ENCODE results near the gene FXYD7. TPM values are rescaled to one million over a fixed set of nuclear protein-coding genes. Genes with fewer than 3 reads are reported as not detected.

FXYD7 gene
- total and polyA plus RNA-seq, 9 donors: 0.30 to 2.8 (median 0.80) TPM; not detected in 2

DNA sequence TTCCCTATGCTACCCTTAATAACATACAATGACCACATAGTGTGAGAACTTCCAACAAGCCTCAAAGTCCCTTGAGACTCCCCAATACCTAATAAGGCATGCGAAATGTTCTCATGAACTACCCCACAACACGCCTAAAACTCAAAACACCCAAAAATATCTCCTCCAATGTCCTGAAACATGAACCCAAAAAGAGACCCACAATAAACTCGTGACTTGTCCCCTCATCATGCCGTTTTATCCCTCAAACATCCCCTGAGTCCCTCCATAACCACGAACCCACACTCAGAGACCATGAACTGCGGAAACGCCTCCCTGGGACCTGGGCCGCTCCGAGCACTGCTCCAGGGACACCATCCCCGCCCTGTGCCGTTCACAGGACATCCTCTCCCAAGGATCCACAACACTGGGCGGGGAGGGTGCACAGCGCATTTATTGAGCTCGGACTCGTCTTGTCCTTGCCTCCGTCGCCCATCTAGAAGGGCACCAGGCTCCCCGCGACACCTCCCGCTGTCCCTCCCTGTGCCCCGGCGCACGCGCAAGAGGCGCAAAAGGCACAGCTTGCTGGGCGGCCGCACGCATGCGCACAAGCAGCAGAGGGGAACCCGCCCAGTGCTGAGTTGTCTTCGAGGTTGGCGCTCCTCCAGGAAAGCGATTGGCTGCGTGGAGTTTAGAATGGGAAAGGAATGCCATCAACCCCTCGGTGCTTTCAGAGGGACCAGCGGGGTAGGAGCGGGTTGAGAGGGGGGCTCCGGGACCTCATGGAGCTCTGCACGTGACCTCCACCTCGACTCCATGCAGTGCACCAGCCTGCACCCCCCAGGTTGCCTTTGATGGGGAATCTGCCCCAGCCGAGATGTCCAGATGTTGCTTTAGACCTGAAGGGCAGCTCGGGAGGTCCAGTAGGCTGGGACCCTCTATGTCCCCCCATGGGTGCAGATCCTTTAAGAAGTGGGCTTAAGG, 18.7 kb upstream of the FXYD7 start:
- intact Hi-C loops (cut with DNase I): loop anchor here in 1 of 4 donors (2.0 kb wide), 1 partner anchor 14 kb away; the partner anchor contains the start of gene FXYD1
- Histone ChIP-seq H3K4me3 (peak overlapping the region; percentile 56), H3K27me3 (no peaks in the 10 kb centered on the region), H3K27ac (peak overlapping the region in 1 of 2 donors; percentile 65), H3K9me3 (no peaks in the 10 kb centered on the region), H3K36me3 (no peaks in the 10 kb centered on the region), H3K4me1 (ENCODE audit: insufficient read depth) (peaks cover 4% of the 10 kb centered on the region)
- WGBS, 3 donors: 3 to 6% (median 3%) methylated on average over 41 to 42 of the region's 42 CpGs
- peak; percentile 93 to 98 (median 94) for DNase-seq
- no peak for TF ChIP-seq CTCF (IDR thresholded peaks at IDR 0.05)
- peak; percentile 92 for TF ChIP-seq POLR2A (IDR thresholded peaks at IDR 0.05)

DNA sequence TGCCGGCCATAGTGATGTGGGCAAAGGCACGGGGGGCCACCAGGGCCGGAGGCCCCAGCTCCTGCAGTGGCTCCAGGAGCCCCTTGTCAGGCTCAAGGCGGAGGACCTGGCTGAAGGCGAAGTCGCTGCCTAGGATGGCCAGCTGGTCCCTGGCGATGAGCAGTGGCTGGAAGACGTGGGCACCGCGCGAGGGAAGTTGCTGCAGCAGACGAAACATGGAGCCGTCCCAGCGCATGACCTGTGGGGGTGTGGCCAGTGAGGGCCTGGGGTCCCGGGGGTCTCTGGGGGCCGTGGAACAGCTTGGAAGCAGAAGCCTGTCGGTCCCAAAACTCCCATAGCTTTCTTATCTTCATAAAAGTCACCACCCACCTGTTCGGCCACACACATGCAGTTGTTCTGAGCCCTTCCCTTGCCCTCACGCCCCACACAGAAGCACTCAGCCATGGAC, 17.8 kb upstream of the FXYD7 start:
- no peak for TF ChIP-seq CTCF (IDR thresholded peaks at IDR 0.05)
- no peak for TF ChIP-seq EP300 (IDR thresholded peaks at IDR 0.05)
- no peak for TF ChIP-seq POLR2A (IDR thresholded peaks at IDR 0.05)
- intact Hi-C loops (cut with DNase I): loop anchor here in 1 of 4 donors (2.0 kb wide), 1 partner anchor 14 kb away; the partner anchor contains the start of gene FXYD1
- Histone ChIP-seq H3K4me3 (no peak overlapping the region), H3K9me3 (no peaks in the 10 kb centered on the region), H3K36me3 (no peaks in the 10 kb centered on the region), H3K27me3 (no peaks in the 10 kb centered on the region), H3K27ac (no peak overlapping the region), H3K4me1 (ENCODE audit: insufficient read depth) (peaks cover 4% of the 10 kb centered on the region)
- DNase-seq: no peak
- WGBS, 3 donors: 81 to 83% (median 82%) methylated on average over 19 of the region's 19 CpGs

- Histone ChIP-seq H3K4me3 (no peak overlapping the region), H3K9me3 (no peaks in the 10 kb centered on the region), H3K4me1 (ENCODE audit: insufficient read depth) (peaks cover 4% of the 10 kb centered on the region), H3K27me3 (no peaks in the 10 kb centered on the region), H3K36me3 (no peaks in the 10 kb centered on the region), H3K27ac (no peak overlapping the region)
- WGBS, 3 donors: 87 to 89% (median 88%) methylated on average over 22 to 35 of the region's 35 CpGs
- TF ChIP-seq POLR2A (IDR thresholded peaks at IDR 0.05) (no peak), EP300 (IDR thresholded peaks at IDR 0.05) (no peak)
- intact Hi-C loops (cut with DNase I): loop anchor here in 1 of 4 donors (2.0 kb wide), 1 partner anchor 13 kb away; the partner anchor contains the start of gene FXYD1
- DNase-seq: no peak
Observed at GRCh38 chr19:35125749-35126623, 17.1 kb upstream of the FXYD7 start.

DNA sequence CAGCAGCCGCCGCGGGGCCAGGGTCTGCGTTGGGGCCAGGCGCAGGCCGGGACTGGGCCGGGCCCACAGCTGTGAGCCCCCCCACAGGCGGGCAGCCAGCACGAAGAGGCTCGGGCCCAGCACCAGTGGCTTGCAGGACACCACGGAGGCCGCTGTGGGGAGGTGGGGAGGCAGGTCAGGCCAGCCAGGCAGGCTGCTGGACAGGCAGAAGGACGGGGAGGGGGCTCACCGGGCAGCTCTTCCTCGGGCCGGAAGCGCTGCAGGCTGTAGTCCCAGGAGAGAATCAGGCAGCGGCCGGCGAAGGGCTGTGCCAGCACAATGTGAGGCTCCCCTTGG, 16.5 kb upstream of the FXYD7 start:
- Histone ChIP-seq H3K9me3 (no peaks in the 10 kb centered on the region), H3K27me3 (no peaks in the 10 kb centered on the region), H3K4me3 (no peak overlapping the region), H3K36me3 (no peaks in the 10 kb centered on the region), H3K4me1 (ENCODE audit: insufficient read depth) (peaks cover 4% of the 10 kb centered on the region), H3K27ac (no peak overlapping the region)
- no peak for TF ChIP-seq EP300 (IDR thresholded peaks at IDR 0.05)
- TF ChIP-seq CTCF (IDR thresholded peaks at IDR 0.05): no peak
- no peak for TF ChIP-seq POLR2A (IDR thresholded peaks at IDR 0.05)
- 27 to 42% (median 36%) methylated on average over 10 to 20 of the region's 20 CpGs for WGBS, 3 donors
- DNase-seq: peak in 1 of 5 donors; percentile 55
- intact Hi-C loops (cut with DNase I): no loop called here
